HG03432 (cell line): ENCODE results near the gene BCL7C.
A peak's percentile ranks its signal among the peaks of the same experiment; 100 is the strongest.
"Not testable (repeated sequence)": the region's sequence is repeated elsewhere in the genome, so short reads cannot be mapped to it uniquely, and the experiment has no call there.

ENCODE experiments used
- ATAC-seq: cut with Tn5 transposase; IDR thresholded peaks from one replicate; pipeline ENCODE4 v1.9.1; 2021; ENCODE audit warnings: mild to moderate bottlenecking, moderate library complexity; ENCODE audit not compliant: unreplicated experiment

Gene BCL7C

DNA sequence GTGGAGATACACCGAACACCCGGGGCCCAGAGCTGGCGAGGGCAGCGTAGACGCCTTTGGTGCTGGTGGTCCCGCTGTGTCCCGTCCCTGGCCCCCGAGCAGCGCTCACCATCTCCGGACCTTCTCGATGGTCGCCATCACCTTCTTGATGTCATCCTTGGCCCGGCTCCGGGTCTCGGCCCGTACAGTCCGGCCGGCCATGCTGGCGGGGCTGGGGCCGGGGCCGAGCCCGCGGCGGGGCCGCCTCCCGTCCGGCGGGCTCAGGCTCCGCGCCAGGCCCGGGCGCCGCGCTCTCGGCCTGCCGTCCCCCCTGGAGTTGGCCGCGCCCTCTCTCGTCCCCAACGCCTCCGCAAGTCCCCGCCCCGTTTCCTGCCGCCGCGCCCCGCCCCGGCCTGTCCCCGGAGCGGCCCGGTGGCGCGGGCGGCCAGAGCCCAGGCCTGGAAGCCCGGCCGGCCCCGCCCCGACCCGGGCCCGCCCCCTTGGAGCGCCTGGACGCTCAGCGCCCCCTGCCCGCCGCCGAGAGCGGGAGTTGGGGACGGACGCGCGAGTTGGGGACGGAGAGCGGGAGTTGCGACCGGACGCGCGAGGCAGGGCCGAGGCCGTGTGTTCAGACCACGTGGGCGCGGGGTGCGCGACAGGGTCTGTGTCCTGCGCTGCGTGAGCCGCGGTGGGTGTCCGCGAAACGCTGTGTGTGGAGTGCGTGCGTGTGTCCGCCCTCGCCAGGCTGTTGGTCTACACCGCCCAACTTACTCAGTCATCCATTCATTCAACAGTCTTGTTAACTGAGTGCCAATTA, at the start of gene BCL7C:
Gene BCL7C (minus strand): TSS at position 334 of the 796 bp plus-strand sequence. CDS start 133 bp downstream, at position 201.
- ATAC-seq, result peak; percentile 87

DNA sequence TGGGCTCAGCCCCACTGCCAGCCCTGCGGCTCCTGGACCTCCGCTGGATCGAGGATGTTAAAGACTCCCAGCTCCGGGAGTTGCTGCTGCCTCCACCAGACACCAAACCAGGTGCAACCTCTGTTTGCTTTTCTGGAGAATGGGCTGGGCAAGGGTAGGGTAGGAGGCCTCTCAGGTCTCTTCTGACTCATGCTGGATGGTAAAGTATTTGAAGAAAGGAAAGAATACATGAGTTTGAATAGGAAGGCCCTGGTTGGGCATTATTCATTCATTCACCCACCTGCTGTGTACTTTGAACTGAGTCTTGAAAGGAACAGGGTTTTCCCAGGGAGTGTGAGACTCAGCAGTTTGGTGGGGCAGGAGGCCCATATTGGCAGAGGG, 48.5 kb upstream of the BCL7C start:
- no peak for ATAC-seq

DNA sequence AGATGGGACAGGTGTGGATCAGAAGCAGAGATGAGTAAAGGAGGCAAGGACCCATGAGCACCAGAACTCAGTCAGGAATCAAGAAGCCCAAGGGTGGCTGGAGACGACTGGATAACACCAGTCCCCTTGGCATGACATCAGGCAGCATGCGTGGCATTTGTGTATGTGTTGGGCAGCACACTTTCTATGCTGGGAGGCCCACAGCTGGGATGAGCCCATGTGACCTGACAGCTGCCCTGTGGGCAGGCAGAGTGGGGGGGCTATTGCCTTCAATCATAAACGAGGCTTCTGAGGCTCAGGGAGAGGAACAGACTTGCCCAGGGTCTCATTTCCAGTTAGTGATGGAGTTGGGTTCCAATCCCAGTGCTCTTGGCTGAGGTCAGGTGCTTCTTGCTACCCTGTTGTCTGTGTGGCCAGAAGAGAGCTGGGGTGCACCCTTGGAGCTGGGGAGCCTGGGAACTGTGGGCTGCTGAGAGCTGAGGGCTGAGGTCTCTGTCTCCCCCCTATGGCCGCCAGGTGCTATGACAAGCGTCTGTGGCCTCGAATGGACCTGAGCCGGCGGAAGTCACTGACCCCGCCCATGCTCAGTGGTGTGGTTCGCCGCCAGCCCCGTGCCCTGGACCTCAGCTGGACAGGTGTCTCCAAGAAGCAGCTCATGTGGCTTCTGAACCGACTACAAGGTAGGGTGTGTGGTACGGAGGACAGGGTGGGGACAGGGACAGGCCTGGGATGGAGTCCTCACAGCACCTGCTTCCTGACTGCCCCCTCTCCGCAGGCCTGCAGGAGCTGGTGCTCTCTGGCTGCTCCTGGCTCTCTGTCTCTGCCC, 47.9 kb upstream of the BCL7C start:
- ATAC-seq, result peak; percentile 96

DNA sequence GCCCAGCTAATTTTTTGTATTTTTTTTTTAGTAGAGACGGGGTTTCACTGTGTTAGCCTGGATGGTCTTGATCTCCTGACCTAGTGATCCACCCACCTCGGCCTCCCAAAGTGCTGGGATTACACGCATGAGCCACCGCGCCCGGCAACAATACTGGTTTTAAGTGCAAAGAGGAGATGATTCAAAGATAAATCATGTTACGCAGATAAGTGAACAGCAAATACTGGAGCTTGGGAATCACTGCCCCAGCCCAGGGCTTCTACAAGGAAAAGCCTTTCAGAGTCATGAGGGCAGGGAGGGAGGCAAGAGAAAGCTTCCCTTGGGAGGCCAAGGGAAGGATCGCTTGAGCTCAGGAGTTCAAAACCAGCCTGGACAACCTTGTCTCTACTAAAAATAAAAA, 45.7 kb upstream of the BCL7C start:
- ATAC-seq, result not testable (repeated sequence)

DNA sequence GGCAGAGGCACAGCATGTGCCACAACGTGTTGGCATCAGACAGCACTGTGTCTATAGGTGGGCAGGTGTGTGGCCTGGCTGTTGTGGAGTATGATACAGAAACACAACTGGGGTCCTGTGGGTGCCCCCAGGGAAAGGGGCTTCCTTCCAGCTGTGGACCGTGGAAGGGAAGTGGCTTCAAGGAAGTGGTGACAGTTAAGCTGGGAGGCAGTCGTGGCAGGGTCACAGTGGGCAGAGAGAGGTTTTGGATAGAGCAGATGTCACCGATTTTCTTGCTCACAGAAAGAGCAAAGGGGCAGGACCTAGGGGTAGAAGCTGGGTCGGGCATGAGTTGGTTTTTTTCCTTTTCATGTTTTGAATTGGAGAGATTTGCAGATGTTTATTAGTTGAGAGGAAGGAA, 43.8 kb upstream of the BCL7C start:
- ATAC-seq, result no peak

DNA sequence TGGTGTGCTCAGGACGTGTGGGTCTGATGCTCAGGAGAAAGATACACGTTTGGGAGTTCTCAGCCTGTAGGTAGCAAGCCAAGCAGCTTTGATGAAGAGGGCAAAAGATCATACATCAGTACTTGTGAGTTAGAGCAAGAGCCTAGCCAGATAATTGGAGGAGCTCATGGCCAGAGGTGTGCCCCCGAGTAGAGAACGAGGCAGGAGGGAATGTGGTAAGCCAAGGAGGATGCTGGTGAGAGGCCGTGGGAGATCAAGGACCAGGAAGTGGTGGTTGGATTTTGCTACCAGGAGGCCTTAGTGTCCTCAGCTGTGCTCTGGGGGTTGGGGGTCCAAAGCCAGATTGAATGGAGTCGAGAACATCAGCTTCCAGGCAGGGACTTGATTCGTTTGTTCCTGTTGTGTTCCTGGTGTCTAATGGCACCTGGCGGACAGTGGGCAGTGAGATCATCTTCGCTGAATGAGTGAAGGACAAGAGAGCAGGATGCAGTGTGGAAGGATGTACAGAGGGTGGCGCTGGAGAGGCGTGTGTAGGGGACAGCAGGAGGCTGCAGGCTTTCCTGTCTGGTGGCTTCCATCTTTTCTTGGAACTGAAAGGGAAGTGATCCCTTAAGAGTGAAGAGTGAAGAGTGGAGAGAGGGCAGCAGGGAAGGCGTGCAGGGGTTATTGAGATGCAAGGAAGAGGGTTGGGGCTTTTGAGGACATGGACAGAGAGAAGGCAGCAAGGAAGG, 41.1 kb upstream of the BCL7C start:
- ATAC-seq, result no peak

DNA sequence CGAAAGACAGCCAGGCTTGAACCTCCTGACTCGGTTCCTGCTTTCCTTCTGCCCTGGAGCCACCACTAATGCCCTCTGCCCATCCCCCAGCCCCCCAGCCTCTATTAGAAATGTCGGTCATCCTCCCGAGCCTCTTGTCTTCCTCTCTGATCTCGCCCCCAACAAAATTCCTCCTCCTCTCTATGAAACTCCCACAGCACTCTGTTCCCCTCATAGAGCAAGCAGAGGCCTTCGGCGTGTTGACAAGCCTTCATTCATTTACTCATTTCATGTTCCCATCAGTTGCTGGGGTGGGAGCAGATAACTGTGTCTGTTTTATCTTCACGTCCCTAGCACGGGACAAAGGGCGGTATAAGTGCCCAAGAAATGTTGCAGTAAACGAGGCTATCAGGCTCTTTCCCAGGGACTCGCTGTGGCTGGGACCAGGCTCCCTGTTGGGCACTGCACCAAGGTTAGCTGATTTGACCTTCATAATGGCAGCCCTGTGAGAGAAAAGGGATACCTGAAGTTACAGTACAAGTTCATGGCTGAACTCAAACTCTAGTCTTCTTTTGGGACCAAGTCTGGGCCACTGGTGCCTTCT, 37.3 kb upstream of the BCL7C start:
- ATAC-seq, result no peak

DNA sequence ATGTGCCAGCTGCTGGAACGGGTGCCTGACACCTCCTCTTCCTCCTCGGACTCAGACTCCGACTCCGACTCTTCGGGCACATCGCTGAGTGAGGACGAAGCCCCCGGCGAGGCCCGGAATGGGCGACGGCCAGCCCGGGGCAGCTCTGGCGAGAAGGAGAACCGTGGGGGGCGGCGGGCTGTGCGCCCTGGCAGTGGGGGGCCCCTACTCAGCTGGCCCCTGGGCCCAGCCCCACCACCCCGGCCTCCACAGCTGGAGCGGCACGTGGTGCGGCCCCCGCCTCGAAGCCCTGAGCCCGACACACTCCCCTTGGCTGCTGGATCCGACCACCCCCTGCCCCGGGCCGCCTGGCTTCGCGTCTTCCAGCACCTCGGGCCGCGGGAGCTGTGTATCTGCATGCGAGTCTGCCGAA, 36.3 kb upstream of the BCL7C start:
- no peak for ATAC-seq

DNA sequence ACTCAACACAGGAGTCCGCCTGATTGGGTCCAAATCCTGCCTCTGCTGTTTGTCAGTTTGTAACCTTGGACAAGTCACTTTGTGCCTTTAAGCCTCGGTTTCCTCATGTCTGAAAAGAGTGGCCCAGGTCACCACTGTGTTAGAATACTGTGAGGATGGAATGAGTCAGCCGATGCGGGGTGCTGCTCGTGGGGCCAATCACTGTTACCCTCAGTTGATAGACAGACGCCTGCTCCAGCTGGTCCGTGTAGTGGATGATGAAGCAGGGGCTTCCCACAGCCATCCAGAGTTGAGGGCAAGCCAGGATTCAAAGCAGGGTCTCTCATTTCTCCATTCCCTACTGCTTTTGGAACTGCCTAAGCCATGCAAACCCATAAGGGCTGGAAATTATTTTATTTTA, 35.3 kb upstream of the BCL7C start:
- ATAC-seq, result no peak

DNA sequence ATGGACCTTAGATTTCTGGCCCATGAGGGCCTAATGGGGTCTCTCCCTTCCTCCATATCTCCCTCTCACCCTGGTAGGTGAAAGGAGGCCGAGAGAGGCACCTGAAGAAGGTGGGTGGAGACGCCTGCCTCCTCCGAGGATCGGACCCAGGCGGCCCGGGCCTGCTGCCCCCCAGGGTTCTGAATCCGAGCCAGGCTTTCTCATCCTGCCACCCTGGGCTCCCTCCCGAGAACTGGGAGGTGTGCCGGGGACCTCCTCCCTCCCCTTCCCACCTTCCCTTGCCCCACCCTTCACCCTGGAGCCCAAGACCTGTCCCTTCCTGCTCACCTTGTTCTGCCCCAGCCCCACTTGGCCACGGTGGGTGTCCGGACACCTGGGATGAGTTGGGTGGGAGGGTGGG, 34.5 kb upstream of the BCL7C start:
- no peak for ATAC-seq

DNA sequence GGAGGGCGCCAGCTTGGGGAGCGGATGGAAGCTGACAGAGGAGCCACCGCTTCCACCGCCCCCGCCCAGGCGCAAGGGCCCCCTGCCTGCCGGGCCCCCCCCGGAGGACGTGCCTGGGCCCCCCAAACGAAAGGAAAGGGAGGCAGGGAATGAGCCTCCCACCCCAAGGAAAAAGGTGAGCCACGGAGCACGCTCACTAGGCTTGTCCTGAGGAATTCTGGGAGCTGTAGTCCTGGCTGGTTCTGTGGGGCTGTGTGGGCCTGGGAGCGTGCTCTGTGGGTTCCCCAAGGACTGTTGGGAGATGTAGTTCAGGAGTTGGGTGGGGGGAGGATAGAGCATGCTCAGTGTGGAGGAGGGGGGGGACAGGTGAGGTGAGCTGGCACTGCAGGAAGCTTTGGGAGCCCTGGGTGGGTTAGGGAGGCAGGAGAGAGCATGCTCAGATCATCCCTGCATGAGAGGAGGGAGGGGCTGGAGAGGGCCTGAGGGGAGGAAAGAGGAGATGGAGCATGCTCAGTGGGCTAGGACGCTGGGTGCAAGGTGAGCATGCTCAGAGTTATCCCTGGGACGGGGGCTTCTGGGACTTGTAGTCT, 34.0 kb upstream of the BCL7C start:
- no peak for ATAC-seq

DNA sequence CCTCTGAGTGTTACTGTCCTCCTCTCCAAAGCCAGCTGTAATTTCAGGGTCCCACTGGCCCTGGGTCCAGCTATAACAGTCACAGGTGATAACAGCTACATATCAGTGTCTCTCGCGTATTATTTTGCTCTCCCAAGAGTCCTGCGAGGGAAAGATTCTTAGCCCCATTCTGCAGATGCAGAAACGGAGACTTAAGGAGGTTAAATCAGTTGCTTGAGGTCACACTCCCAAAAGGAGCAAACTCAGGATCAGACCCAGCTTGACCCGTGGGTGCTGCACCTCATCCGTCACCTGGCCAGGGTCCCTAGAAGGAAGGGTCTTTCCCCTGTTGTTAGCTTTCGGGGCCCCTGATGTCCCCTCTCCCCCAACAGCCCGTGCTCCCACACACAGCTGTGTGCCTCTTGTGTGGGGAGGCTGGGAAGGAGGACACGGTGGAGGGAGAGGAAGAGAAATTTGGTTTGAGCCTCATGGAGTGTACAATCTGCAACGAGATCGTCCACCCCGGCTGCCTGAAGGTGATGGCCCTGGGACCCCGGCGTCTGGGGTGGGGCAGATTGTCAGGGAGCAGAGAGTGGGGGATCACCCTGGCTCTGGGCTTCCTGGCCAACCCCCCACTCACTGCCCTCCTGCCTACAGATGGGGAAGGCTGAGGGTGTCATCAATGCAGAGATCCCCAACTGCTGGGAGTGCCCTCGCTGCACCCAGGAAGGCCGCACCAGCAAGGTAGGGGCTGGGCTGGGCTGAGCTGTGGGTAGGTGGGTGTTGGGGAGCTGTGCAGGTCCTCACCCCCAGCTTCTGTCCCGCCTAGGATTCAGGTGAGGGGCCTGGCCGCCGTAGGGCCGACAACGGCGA, 33.3 kb upstream of the BCL7C start:
- ATAC-seq, result no peak

DNA sequence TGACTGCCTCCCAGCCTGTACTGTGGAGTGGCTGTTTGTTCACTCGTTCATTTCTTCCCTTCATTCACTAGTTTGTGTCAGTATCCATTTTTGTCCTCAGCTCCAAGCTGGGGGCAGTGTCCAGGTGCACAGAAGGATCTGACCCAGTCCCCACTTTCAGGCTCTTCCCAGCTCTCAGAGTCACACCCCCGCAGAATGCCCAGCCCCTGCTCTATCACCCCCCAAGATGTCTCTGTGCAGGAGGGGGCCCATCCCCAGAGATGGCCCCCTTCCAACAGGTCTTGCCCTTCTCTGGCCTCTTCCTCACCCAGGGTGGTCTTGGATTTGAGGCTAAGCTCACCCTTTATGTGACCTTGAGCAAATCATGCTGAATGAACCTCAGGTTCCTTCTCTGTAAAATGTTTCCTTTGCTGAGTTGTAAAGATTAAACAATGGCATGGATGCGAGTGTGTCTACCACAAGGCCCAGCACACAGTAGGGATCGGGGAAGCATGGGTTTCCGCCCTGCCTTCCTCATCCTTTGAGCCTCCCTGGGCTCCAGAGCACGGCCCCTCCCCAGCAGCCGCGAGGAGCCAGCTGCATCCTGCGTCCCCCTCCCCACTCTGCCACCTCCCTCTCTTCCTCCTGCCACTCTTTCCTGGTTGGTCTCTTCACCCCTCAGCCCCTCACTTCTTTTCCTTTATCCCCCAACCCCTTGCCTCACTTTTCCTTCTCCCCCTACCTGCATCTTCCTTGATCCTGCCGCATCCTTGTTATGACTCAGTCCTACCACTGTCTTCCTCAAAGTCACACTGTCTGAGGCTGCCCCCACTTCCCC, 32.3 kb upstream of the BCL7C start:
- no peak for ATAC-seq

DNA sequence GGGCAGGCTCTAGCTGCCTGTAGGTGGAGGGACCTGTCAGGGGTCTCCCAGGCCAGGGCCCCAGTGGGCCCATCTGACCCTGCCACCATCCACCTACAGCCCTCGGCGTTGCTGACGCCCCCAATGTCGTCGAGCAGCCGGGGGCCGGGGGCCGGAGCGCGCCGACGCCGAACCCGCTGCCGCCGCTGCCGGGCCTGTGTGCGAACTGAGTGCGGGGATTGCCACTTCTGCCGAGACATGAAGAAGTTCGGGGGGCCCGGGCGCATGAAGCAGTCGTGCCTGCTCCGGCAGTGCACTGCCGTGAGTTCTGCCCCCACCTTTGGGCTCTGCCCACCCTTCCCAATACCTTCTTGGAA, 31.7 kb upstream of the BCL7C start:
- ATAC-seq, result no peak

DNA sequence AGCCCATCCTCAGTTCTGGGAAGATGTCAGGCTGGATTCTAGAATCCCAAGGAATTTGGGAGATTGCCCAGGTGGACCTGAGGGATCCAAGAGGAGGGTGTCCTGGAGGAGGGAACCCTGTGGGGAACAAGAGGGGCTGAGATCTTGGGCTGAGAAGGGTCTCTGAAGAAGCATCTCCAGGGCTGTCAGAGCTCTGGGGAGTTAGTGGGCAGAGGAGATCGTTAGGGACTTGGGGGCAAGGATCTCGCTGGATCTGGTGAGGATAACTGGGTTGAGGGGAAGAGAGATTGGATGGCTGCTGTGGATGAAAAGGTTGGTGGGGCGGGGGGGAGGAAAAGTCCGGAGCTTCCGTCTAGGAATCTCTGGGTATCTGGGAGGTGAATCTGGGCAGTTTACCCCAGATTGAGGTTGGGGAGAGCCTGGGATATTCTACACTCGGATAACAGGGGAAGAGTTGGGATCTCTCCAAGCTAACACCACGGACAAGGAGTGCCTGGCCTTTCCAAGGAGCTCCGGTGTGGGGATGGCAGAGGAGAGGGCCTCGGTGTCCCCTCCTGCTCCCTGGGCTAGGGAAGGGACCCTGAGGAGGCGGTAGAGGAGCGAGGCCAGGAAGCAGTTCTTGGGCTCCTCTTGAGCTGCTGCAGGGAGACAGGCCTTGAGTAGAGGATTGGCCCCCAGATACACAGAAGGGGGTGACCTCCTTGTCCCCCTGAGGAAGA, 31.2 kb upstream of the BCL7C start:
- no peak for ATAC-seq

DNA sequence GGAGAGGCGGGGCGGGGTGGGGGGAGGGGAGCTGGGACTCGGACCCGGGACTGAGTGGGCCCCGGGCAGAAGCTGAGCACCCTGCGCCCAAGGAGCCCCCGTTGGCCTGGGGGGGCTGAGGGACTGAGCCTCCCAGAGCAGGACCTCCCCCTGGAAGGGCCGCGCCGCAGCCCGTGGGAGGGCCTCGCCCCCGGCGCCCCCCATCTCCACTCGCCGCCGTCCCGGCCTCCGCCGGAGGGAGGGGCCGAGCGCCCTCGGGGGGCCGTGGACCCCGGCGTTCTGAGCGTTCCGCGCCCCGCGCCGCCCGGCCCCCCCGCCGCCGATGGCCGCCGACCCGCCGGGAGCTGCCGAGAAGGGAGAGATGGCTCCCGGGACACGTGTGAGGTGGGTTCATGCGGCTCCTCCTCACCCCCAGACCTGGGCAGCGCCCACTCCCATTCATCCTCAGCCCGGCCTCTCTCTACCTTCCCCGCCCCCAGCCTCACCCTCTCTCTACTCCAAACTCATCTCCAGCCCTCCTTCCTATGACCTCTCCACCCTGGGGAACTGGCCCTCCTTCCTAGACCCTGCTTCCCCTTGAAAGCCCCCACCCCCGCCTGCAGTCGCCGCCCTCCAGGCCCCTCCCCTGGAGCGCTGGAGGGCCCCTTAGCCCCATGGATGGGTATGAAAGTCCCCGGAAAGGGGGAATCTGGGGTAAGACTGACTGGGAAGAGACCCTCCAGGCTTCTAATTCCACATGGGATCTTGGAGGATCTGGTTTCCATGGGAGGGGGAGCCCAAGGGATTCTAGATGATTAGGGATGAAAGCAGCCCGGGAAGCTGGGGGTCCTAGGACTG, 30.4 kb upstream of the BCL7C start:
- ATAC-seq, result no peak

DNA sequence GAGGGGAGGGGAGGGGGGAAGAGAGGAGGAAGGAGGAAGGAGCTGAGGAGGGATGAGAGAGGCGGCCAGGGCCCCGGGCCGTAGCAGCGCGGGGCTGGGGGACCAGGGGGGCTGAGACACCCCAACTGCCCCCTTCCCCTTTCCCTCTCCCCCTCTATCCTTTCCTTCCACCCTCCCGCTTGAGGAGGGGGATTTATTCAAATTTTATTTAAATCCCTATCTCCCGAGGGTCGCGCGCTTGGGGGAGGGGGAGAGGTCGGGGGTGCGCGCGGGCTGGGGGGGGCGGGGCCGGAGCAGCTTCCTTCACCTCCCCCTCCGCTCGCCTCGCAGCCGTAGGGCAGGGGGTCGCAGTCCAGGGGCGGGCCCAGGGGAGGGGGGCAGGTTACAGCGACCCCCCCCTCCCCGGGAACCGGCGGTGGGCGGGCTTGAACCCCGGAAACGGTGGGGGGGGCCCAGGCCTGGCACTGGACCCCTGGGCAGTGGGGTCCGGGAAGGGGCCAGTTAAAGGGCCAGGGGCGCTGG, 29.7 kb upstream of the BCL7C start, which contains the start of gene FBXL19:
Gene FBXL19 (plus strand): TSS at position 19 of the 522 bp plus-strand sequence. CDS start 2,183 bp downstream, outside the sequence.
- ATAC-seq, result no peak
